Mesendoderm (in vitro differentiated cells): ENCODE measurements around the gene HEYL.
A peak's percentile ranks its signal among the peaks of the same experiment; 100 is the strongest.

ENCODE experiments used
- DNase-seq: peaks from one replicate; pipeline ENCODE4 v3.0.0; 2013
- H2AK5ac ChIP-seq: 2 replicates; pipeline ENCODE4 v1.6.1; 2013; ENCODE audit warnings: low read length, inconsistent platforms
- H2BK120ac ChIP-seq: 2 replicates; pipeline ENCODE4 v1.6.1; 2013; ENCODE audit warnings: low read depth, mild to moderate bottlenecking, low read length, moderate library complexity, mixed read lengths
- H2BK15ac ChIP-seq: replicated peaks from 2 replicates; pipeline ENCODE4 v1.6.1; 2013; ENCODE audit warnings: low read depth, mild to moderate bottlenecking, moderate library complexity
- H2BK5ac ChIP-seq: 2 replicates; pipeline ENCODE4 v1.6.1; 2013; ENCODE audit warnings: low read length, inconsistent platforms
- H3K18ac ChIP-seq: 2 replicates; pipeline ENCODE4 v1.6.1; 2013; ENCODE audit warnings: mild to moderate bottlenecking, low read length, mixed read lengths
- H3K23ac ChIP-seq: one replicate; pipeline ENCODE4 v1.6.1; 2013; ENCODE audit warnings: low read length
- H3K27ac ChIP-seq: 2 replicates; pipeline ENCODE4 v1.5.1; 2013; ENCODE audit warnings: low read depth, mild to moderate bottlenecking, inconsistent platforms, low read length, moderate library complexity
- H3K27me3 ChIP-seq: 2 replicates; pipeline ENCODE4 v1.6.1; 2013; ENCODE audit warnings: low read length, control low read depth, mild to moderate bottlenecking, inconsistent platforms; ENCODE audit not compliant: insufficient read depth, poor library complexity
- H3K36me3 ChIP-seq: 2 replicates; pipeline ENCODE4 v1.6.1; 2013; ENCODE audit warnings: low read length, inconsistent platforms; ENCODE audit not compliant: control insufficient read depth, insufficient read depth
- H3K4ac ChIP-seq: one replicate; pipeline ENCODE4 v1.6.1; 2013; ENCODE audit warnings: low read depth, mild to moderate bottlenecking, low read length, moderate library complexity
- H3K4me1 ChIP-seq: 2 replicates; pipeline ENCODE4 v1.6.1; 2013; ENCODE audit warnings: low read depth, low read length, inconsistent platforms; ENCODE audit not compliant: control insufficient read depth
- H3K4me2 ChIP-seq: 2 replicates; pipeline ENCODE4 v1.6.1; 2013; ENCODE audit warnings: low read length
- H3K4me3 ChIP-seq: 2 replicates; pipeline ENCODE4 v1.5.1; 2013; ENCODE audit warnings: mild to moderate bottlenecking, low read length
- H3K56ac ChIP-seq: one replicate; pipeline ENCODE4 v1.6.1; 2013; ENCODE audit warnings: low read length
- H3K79me1 ChIP-seq: 2 replicates; pipeline ENCODE4 v1.6.1; 2013; ENCODE audit warnings: low read length, inconsistent platforms
- H3K79me2 ChIP-seq: 2 replicates; pipeline ENCODE4 v1.6.1; 2013; ENCODE audit warnings: mild to moderate bottlenecking, low read length; ENCODE audit not compliant: control insufficient read depth, insufficient read depth
- H3K9ac ChIP-seq: 2 replicates; pipeline ENCODE4 v1.6.1; 2013; ENCODE audit warnings: low read length, inconsistent platforms
- H4K5ac ChIP-seq: one replicate; pipeline ENCODE4 v1.6.1; 2013; ENCODE audit warnings: low read length
- H4K8ac ChIP-seq: one replicate; pipeline ENCODE4 v1.6.1; 2013; ENCODE audit warnings: low read depth, mild to moderate bottlenecking, control low read depth, low read length, moderate library complexity
- WGBS: extraction: QIAGEN DNeasy Blood & Tissue Kit; methylation state at CpG from one replicate; pipeline ENCODE4 v1.1.7; 2013; ENCODE audit warnings: low lambda C conversion rate, missing lambda C conversion rate; ENCODE audit not compliant: insufficient coverage; ENCODE audit errors: extremely low coverage; 5-methylcytosine and 5-hydroxymethylcytosine counted together

Gene HEYL

GRCh38 chr1:39635871-39636210 lies 3.6 kb downstream of the HEYL start:
- no peak overlapping the region for H3K27ac ChIP-seq
- no CpG with 5 or more reads among the region's 2 CpGs for WGBS
- no peaks in the 10 kb centered on the region for H3K79me1 ChIP-seq
- H2AK5ac ChIP-seq = no peak overlapping the region
- H3K79me2 ChIP-seq = no peaks in the 10 kb centered on the region
- H2BK120ac ChIP-seq = no peak overlapping the region
- H3K4ac ChIP-seq = no peak overlapping the region
- H3K4me1 ChIP-seq = peaks cover 4% of the 10 kb centered on the region
- no peak overlapping the region for H4K8ac ChIP-seq
- no peak overlapping the region for H3K4me3 ChIP-seq
- H2BK15ac ChIP-seq = no peak overlapping the region
- H3K56ac ChIP-seq = no peak overlapping the region
- no peak overlapping the region for H2BK5ac ChIP-seq
- H4K5ac ChIP-seq = no peak overlapping the region
- DNase-seq = no peak
- H3K9ac ChIP-seq = no peak overlapping the region
- H3K36me3 ChIP-seq = no peaks in the 10 kb centered on the region
- H3K23ac ChIP-seq = no peak overlapping the region
- no peak overlapping the region for H3K4me2 ChIP-seq
- no peak overlapping the region for H3K18ac ChIP-seq
- H3K27me3 ChIP-seq = peaks cover 16% of the 10 kb centered on the region

- H3K27me3 ChIP-seq = peaks cover 16% of the 10 kb centered on the region
- no peaks in the 10 kb centered on the region for H3K79me1 ChIP-seq
- no peaks in the 10 kb centered on the region for H3K79me2 ChIP-seq
- H3K27ac ChIP-seq = no peak overlapping the region
- H2BK15ac ChIP-seq = no peak overlapping the region
- H3K18ac ChIP-seq = no peak overlapping the region
- H2BK5ac ChIP-seq = no peak overlapping the region
- H3K36me3 ChIP-seq = no peaks in the 10 kb centered on the region
- no peak overlapping the region for H3K4me3 ChIP-seq
- no peak overlapping the region for H3K4ac ChIP-seq
- H4K8ac ChIP-seq = no peak overlapping the region
- DNase-seq = peak; percentile 32
- no peak overlapping the region for H3K9ac ChIP-seq
- no peak overlapping the region for H2BK120ac ChIP-seq
- peaks cover 4% of the 10 kb centered on the region for H3K4me1 ChIP-seq
- H3K4me2 ChIP-seq = no peak overlapping the region
- WGBS = no CpG with 5 or more reads among the region's 12 CpGs
- H2AK5ac ChIP-seq = no peak overlapping the region
- H3K56ac ChIP-seq = no peak overlapping the region
- H3K23ac ChIP-seq = no peak overlapping the region
- no peak overlapping the region for H4K5ac ChIP-seq
Observed at GRCh38 chr1:39635205-39635870, 4.1 kb downstream of the HEYL start.

- H3K23ac ChIP-seq = no peak overlapping the region
- H2AK5ac ChIP-seq = no peak overlapping the region
- no CpG with 5 or more reads among the region's 3 CpGs for WGBS
- H3K36me3 ChIP-seq = no peaks in the 10 kb centered on the region
- H3K79me1 ChIP-seq = no peaks in the 10 kb centered on the region
- H3K9ac ChIP-seq = no peak overlapping the region
- H3K4ac ChIP-seq = no peak overlapping the region
- H3K79me2 ChIP-seq = no peaks in the 10 kb centered on the region
- peaks cover 11% of the 10 kb centered on the region for H3K27me3 ChIP-seq
- DNase-seq = no peak
- no peak overlapping the region for H3K18ac ChIP-seq
- no peak overlapping the region for H2BK5ac ChIP-seq
- H3K4me2 ChIP-seq = no peak overlapping the region
- no peak overlapping the region for H2BK120ac ChIP-seq
- H3K4me1 ChIP-seq = peaks cover 4% of the 10 kb centered on the region
- no peak overlapping the region for H4K8ac ChIP-seq
- H3K27ac ChIP-seq = no peak overlapping the region
- no peak overlapping the region for H2BK15ac ChIP-seq
- no peak overlapping the region for H3K4me3 ChIP-seq
- H4K5ac ChIP-seq = no peak overlapping the region
- H3K56ac ChIP-seq = peak overlapping the region; percentile 60
Observed at GRCh38 chr1:39633422-39633821, 6.0 kb downstream of the HEYL start.

GRCh38 chr1:39632682-39633417 lies 6.6 kb downstream of the HEYL start:
- Histone ChIP-seq H3K9ac (peak overlapping the region; percentile 32), H2BK120ac (no peak overlapping the region), H3K27ac (no peak overlapping the region), H3K23ac (no peak overlapping the region), H3K79me1 (no peaks in the 10 kb centered on the region), H3K4ac (no peak overlapping the region), H4K8ac (no peak overlapping the region), H3K36me3 (no peaks in the 10 kb centered on the region), H3K4me2 (peak overlapping the region; percentile 40), H2BK15ac (no peak overlapping the region), H3K18ac (no peak overlapping the region), H3K4me3 (no peak overlapping the region), H3K79me2 (no peaks in the 10 kb centered on the region), H3K56ac (peak overlapping the region; percentile 64), H2BK5ac (no peak overlapping the region), H3K4me1 (peaks cover 4% of the 10 kb centered on the region), H2AK5ac (no peak overlapping the region), H4K5ac (no peak overlapping the region), H3K27me3 (peaks cover 8% of the 10 kb centered on the region)
- WGBS = no CpG with 5 or more reads among the region's 61 CpGs
- DNase-seq = peak; percentile 43

GRCh38 chr1:39632323-39632681 lies 7.1 kb downstream of the HEYL start:
- Histone ChIP-seq H2BK15ac (no peak overlapping the region), H3K36me3 (no peaks in the 10 kb centered on the region), H4K5ac (no peak overlapping the region), H3K9ac (no peak overlapping the region), H2BK5ac (no peak overlapping the region), H3K79me2 (no peaks in the 10 kb centered on the region), H3K56ac (no peak overlapping the region), H3K4me1 (peaks cover 4% of the 10 kb centered on the region), H3K4me2 (no peak overlapping the region), H3K27ac (no peak overlapping the region), H3K27me3 (peaks cover 7% of the 10 kb centered on the region), H3K4ac (no peak overlapping the region), H3K4me3 (no peak overlapping the region), H4K8ac (no peak overlapping the region), H3K23ac (no peak overlapping the region), H2BK120ac (no peak overlapping the region), H2AK5ac (no peak overlapping the region), H3K18ac (no peak overlapping the region), H3K79me1 (no peaks in the 10 kb centered on the region)
- no peak for DNase-seq
- no CpG with 5 or more reads among the region's 5 CpGs for WGBS
